Uterus (tissue), 2 donors: Measurements from ENCODE around the gene LINC01488.

Source experiments
- POLR2A ChIP-seq, 2 donors: fragments of 450-650 bp; IDR thresholded peaks; one replicate each; pipeline ENCODE4 v1.6.1; 2016; ENCODE audit warnings: antibody characterized with exemption in 2 of 2, mild to moderate bottlenecking in 1 of 2, moderate library complexity in 1 of 2
- TF ChIP-seq, protein P1 (sequence below), 4 experiments: fragments of 200-600 bp in 2 of 4; fragments of 450-650 bp in 2 of 4; sonication (generic) in 2 of 4; IDR thresholded peaks; one replicate each; pipeline ENCODE4 v1.5.1; 2016 to 2019; ENCODE audit warnings: antibody characterized with exemption in 4 of 4, mild to moderate bottlenecking in 2 of 4, moderate library complexity in 1 of 4

DNA sequence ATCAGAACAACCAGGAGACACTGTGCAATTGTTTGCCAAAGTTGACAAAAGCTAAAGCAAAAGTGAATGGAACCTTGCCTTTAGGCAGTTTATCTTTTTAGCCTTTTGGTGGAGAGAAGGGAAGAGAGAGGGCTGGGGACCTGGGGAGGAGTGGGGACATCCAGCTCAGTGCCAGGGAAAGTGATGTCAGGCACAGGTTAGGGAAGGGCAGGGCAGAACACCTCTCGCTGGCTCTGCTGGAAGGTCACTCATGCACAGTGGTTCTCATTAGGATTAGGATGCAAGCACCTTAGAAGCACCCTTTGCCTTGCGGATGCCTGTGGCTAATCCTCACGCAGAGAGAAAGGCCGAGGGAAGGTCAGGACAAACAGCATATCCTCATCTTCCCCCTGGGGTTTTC lies 14.3 kb upstream of the LINC01488 start:
- TF ChIP-seq, protein P1, sequence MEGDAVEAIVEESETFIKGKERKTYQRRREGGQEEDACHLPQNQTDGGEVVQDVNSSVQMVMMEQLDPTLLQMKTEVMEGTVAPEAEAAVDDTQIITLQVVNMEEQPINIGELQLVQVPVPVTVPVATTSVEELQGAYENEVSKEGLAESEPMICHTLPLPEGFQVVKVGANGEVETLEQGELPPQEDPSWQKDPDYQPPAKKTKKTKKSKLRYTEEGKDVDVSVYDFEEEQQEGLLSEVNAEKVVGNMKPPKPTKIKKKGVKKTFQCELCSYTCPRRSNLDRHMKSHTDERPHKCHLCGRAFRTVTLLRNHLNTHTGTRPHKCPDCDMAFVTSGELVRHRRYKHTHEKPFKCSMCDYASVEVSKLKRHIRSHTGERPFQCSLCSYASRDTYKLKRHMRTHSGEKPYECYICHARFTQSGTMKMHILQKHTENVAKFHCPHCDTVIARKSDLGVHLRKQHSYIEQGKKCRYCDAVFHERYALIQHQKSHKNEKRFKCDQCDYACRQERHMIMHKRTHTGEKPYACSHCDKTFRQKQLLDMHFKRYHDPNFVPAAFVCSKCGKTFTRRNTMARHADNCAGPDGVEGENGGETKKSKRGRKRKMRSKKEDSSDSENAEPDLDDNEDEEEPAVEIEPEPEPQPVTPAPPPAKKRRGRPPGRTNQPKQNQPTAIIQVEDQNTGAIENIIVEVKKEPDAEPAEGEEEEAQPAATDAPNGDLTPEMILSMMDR (IDR thresholded peaks at IDR 0.05): no peak
- no peak for TF ChIP-seq POLR2A (IDR thresholded peaks at IDR 0.05)
